ENCODE measurements around the gene SLC17A7. TPM values are rescaled to one million over a fixed set of nuclear protein-coding genes. Genes with fewer than 3 reads are reported as not detected.
"Not testable (repeated sequence)": the region's sequence is repeated elsewhere in the genome, so short reads cannot be mapped to it uniquely, and the experiment has no call there.

SLC17A7 gene
- total and polyA plus RNA-seq, 2 donors from 2014 or later = 0.45 to 1.4 TPM

DNA sequence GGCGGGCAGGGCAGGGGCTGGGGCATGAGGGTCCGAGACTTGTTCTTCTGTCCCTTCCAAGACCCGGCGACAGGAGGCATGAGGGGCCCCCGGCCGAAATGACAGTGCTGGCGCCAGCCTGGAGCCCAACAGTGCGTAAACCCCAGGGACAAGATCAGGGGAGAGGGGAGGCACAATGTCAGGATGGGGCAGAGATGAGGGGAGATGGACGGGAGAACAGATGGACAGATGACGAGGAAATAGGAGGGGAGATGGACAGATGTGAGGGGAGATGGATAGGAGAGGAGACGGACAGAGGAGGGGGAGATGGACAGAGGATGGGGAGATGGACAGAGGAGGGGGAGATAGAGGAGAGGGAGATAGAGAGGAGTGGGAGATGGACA, 33.2 kb upstream of the SLC17A7 start:
- Histone ChIP-seq H3K36me3 (ENCODE audit: control insufficient read depth in 2 of 3, insufficient read depth in 3 of 3, low read length in 3 of 3) (no peaks in the 10 kb centered on the region), H3K4me3 (ENCODE audit: low read length in 3 of 3) (peak overlapping the region in 2 of 3 donors; percentile 39 to 75), H3K9ac (ENCODE audit: low read length in 3 of 3) (peak overlapping the region in 2 of 3 donors; percentile 60 to 86), H3K27ac (ENCODE audit: low read depth in 2 of 2, low read length in 2 of 2) (peak overlapping the region; percentile 76 to 88), H3K9me3 (ENCODE audit: control insufficient read depth in 2 of 3, insufficient read depth in 1 of 3, low read length in 3 of 3) (no peaks in the 10 kb centered on the region), H3K4me1 (ENCODE audit: control insufficient read depth in 2 of 3, insufficient read depth in 2 of 3, low read depth in 1 of 3, low read length in 3 of 3) (peaks cover 0 to 9% (median 0%) of the 10 kb centered on the region in 3 donors), H3K27me3 (ENCODE audit: control insufficient read depth, insufficient read depth, low read length) (no peaks in the 10 kb centered on the region)
- no peak for TF ChIP-seq CTCF (IDR thresholded peaks at IDR 0.05; ENCODE audit: borderline replicate concordance, extremely low read depth, insufficient read depth)
- intact Hi-C loops (cut with DNase I) = no loop called here
- FAIRE-seq (no peak), DNase-seq (peak in 1 of 5 donors; percentile 13)

DNA sequence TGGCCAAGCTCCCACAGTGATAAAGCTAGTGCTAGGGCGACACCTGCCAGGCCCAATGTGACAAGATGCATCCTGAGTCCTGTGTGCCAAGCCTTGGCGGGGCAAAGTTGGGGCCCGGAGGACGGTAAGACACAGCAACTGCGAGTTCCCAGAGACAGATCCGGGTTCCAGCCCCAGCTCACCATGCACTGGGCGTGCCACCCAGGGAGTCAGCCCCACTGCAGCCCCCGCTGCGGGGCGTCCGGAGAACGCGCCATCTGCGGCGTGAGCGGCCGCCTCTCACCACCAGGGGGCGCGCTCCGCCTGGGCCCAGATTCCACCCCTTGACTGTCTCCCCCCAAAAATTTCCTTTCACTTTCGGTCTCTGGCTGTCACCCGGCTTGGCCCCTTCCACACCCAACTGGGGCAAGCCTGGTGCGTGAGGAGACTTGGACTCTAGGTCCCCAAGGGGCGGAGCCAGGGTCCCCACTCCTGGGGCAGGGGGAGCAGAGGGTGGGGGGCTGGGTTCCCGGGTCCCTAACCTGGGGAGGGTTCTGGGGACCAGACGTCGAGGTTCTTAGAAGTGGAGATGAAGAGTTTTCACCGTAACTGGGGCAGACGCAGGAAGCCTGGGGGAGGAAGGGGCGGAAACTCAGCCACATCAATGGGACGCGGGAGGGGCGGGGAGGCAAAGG, 32.7 kb upstream of the SLC17A7 start, which contains the start of gene FLT3LG:
Gene FLT3LG, plus strand, starts transcription at position 348 of the 674 bp plus-strand sequence. CDS start 425 bp downstream, outside the sequence.
- Histone ChIP-seq H3K9me3 (ENCODE audit: control insufficient read depth in 2 of 3, insufficient read depth in 1 of 3, low read length in 3 of 3) (no peaks in the 10 kb centered on the region), H3K27me3 (ENCODE audit: control insufficient read depth, insufficient read depth, low read length) (no peaks in the 10 kb centered on the region), H3K4me3 (ENCODE audit: low read length in 3 of 3) (peak within 1 kb of the TSS; percentile 39 to 75 (median 42)), H3K4me1 (ENCODE audit: control insufficient read depth in 2 of 3, insufficient read depth in 2 of 3, low read depth in 1 of 3, low read length in 3 of 3) (peaks cover 0 to 9% (median 0%) of the 10 kb centered on the region in 3 donors), H3K36me3 (ENCODE audit: control insufficient read depth in 2 of 3, insufficient read depth in 3 of 3, low read length in 3 of 3) (no peaks in the 10 kb centered on the region), H3K9ac (ENCODE audit: low read length in 3 of 3) (peak within 1 kb of the TSS in 2 of 3 donors; percentile 60 to 86), H3K27ac (ENCODE audit: low read depth in 2 of 2, low read length in 2 of 2) (peak within 1 kb of the TSS; percentile 76 to 88)
- FAIRE-seq (no peak), DNase-seq (peak; percentile 71 to 91 (median 84))
- peak; percentile 89 for TF ChIP-seq CTCF (IDR thresholded peaks at IDR 0.05; ENCODE audit: borderline replicate concordance, extremely low read depth, insufficient read depth)
- intact Hi-C loops (cut with DNase I) = no loop called here

DNA sequence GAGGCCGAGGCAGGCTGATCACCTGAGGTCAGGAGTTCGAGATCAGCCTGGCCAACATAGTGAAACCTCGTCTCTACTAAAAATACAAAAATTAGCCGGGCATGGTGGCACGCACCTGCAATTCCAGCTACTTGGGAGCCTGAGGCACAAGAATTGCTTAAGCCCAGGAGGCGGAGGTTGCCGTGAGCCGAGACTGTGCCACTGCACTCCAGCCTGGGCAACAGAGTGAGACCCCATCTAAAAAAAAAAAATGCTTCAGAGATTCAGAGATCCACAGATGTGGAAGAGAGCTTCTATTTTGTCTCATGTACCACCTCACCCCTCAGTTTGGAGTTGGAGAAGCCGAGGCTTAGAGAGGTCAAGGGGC, 32.2 kb upstream of the SLC17A7 start:
- FAIRE-seq; H3K27ac ChIP-seq (ENCODE audit: low read depth in 2 of 2, low read length in 2 of 2); intact Hi-C loops (cut with DNase I); H3K36me3 ChIP-seq (ENCODE audit: control insufficient read depth in 2 of 3, insufficient read depth in 3 of 3, low read length in 3 of 3); H3K9me3 ChIP-seq (ENCODE audit: control insufficient read depth in 2 of 3, insufficient read depth in 1 of 3, low read length in 3 of 3); DNase-seq; H3K27me3 ChIP-seq (ENCODE audit: control insufficient read depth, insufficient read depth, low read length): not testable (repeated sequence)
- Histone ChIP-seq H3K4me1 (ENCODE audit: control insufficient read depth in 2 of 3, insufficient read depth in 2 of 3, low read depth in 1 of 3, low read length in 3 of 3) (peaks cover 0 to 10% (median 0%) of the 10 kb centered on the region in 3 donors), H3K4me3 (ENCODE audit: low read length in 3 of 3) (peak overlapping the region in 2 of 3 donors; percentile 39 to 75), H3K9ac (ENCODE audit: low read length in 3 of 3) (peak overlapping the region in 1 of 3 donors; percentile 86)

GRCh38 chr19:49472936-49473335, 31.6 kb upstream of the SLC17A7 start:
- Histone ChIP-seq H3K9ac (ENCODE audit: low read length in 3 of 3) (no peak overlapping the region), H3K36me3 (ENCODE audit: control insufficient read depth in 2 of 3, insufficient read depth in 3 of 3, low read length in 3 of 3) (no peaks in the 10 kb centered on the region), H3K4me3 (ENCODE audit: low read length in 3 of 3) (no peak overlapping the region), H3K27me3 (ENCODE audit: control insufficient read depth, insufficient read depth, low read length) (no peaks in the 10 kb centered on the region), H3K4me1 (ENCODE audit: control insufficient read depth in 2 of 3, insufficient read depth in 2 of 3, low read depth in 1 of 3, low read length in 3 of 3) (peaks cover 0 to 10% (median 0%) of the 10 kb centered on the region in 3 donors), H3K27ac (ENCODE audit: low read depth in 2 of 2, low read length in 2 of 2) (no peak overlapping the region), H3K9me3 (ENCODE audit: control insufficient read depth in 2 of 3, insufficient read depth in 1 of 3, low read length in 3 of 3) (no peaks in the 10 kb centered on the region)
- TF ChIP-seq CTCF (IDR thresholded peaks at IDR 0.05; ENCODE audit: borderline replicate concordance, extremely low read depth, insufficient read depth) = no peak
- FAIRE-seq (no peak), DNase-seq (no peak)
- intact Hi-C loops (cut with DNase I) = no loop called here

Measured in kidney (tissue), 14 donors.